Neural cell (in vitro differentiated cells): ENCODE measurements around the gene KCTD12. TPM values are rescaled to one million over a fixed set of nuclear protein-coding genes. Genes with fewer than 3 reads are reported as not detected.

ENCODE experiments used
- H2AFZ ChIP-seq: fragments of 200-600, 300-800 bp; sonication (generic), shearing (Covaris generic); 2 replicates; pipeline ENCODE4 v1.6.0; 2014; ENCODE audit warnings: low read depth, mild to moderate bottlenecking, antibody characterized with exemption, low read length, moderate library complexity
- H3F3A ChIP-seq: fragments of 200-600 bp; shearing (Covaris generic); 2 replicates; pipeline ENCODE4 v1.6.1; 2016; ENCODE audit warnings: mild to moderate bottlenecking, moderate library complexity, mixed read lengths, antibody characterized with exemption, low read length; ENCODE audit not compliant: insufficient read depth, poor library complexity, severe bottlenecking
- H3K27ac ChIP-seq: fragments of 200-600, 300-800 bp; sonication (generic), shearing (Covaris generic); 2 replicates; pipeline ENCODE4 v1.5.1; 2014; ENCODE audit warnings: mild to moderate bottlenecking, low read length, moderate library complexity
- H3K27me3 ChIP-seq: fragments of 300-800, 200-600 bp; sonication (generic), shearing (Covaris generic); 2 replicates; pipeline ENCODE4 v1.6.0; 2014; ENCODE audit warnings: mild to moderate bottlenecking, low read depth, low read length, moderate library complexity; ENCODE audit not compliant: insufficient read depth
- H3K36me3 ChIP-seq: fragments of 300-800, 200-600 bp; sonication (generic), shearing (Covaris generic); 2 replicates; pipeline ENCODE4 v1.5.1; 2014; ENCODE audit warnings: mild to moderate bottlenecking, antibody characterized with exemption, low read length, moderate library complexity; ENCODE audit not compliant: insufficient read depth
- H3K4me2 ChIP-seq: fragments of 300-800, 200-600 bp; sonication (generic), shearing (Covaris generic); 2 replicates; pipeline ENCODE4 v1.6.0; 2014; ENCODE audit warnings: mild to moderate bottlenecking, low read length
- H3K4me3 ChIP-seq: fragments of 300-800, 200-600 bp; sonication (generic), shearing (Covaris generic); 2 replicates; pipeline ENCODE4 v1.5.1; 2014; ENCODE audit warnings: mild to moderate bottlenecking, low read length, moderate library complexity
- H3K79me2 ChIP-seq: fragments of 200-600 bp; shearing (Covaris generic); replicated peaks from 2 replicates; pipeline ENCODE4 v1.6.0; 2014; ENCODE audit warnings: mild to moderate bottlenecking, low read length, moderate library complexity; ENCODE audit not compliant: insufficient read depth
- H3K9ac ChIP-seq: fragments of 300-800, 200-600 bp; sonication (generic), shearing (Covaris generic); 2 replicates; pipeline ENCODE4 v1.6.1; 2016; ENCODE audit warnings: mild to moderate bottlenecking, low read length, mixed read lengths
- H3K9me2 ChIP-seq: fragments of 200-600 bp; shearing (Covaris generic); 2 replicates; pipeline ENCODE4 v1.6.1; 2016; ENCODE audit warnings: mild to moderate bottlenecking, low read length, mixed read lengths; ENCODE audit not compliant: insufficient read depth
- H3K9me3 ChIP-seq: fragments of 200-600, 300-800 bp; sonication (generic), shearing (Covaris generic); 2 replicates; pipeline ENCODE4 v1.6.1; 2016; ENCODE audit warnings: mild to moderate bottlenecking, mixed run types, low read length, moderate library complexity, mixed read lengths
- H4K20me1 ChIP-seq: fragments of 200-600 bp; shearing (Covaris generic); 2 replicates; pipeline ENCODE4 v1.6.1; 2016; ENCODE audit warnings: mild to moderate bottlenecking, mixed run types; ENCODE audit not compliant: insufficient read depth
- EP300 ChIP-seq: fragments of 450-650 bp; conservative IDR thresholded peaks from 2 replicates; pipeline ENCODE4 v1.6.1; 2014; ENCODE audit warnings: antibody characterized with exemption, mild to moderate bottlenecking, moderate library complexity; ENCODE audit not compliant: poor library complexity, severe bottlenecking
- EZH2 ChIP-seq: fragments of 200-600, 300-800 bp; shearing (Covaris generic), sonication (generic); IDR thresholded peaks from 2 replicates; pipeline ENCODE4 v1.6.1; 2014; ENCODE audit warnings: antibody characterized with exemption, low read length, borderline replicate concordance, mild to moderate bottlenecking; ENCODE audit not compliant: insufficient read depth, poor library complexity, severe bottlenecking
- MXI1 ChIP-seq: fragments of 450-650 bp; conservative IDR thresholded peaks from 2 replicates; pipeline ENCODE4 v1.6.1; 2014; ENCODE audit warnings: antibody characterized with exemption, mild to moderate bottlenecking; ENCODE audit not compliant: poor library complexity, severe bottlenecking
- POLR2AphosphoS5 ChIP-seq: IDR thresholded peaks from 2 replicates; pipeline ENCODE4 v1.6.1; 2012
- RAD21 ChIP-seq: fragments of 450-650 bp; conservative IDR thresholded peaks from 2 replicates; pipeline ENCODE4 v1.6.1; 2014; ENCODE audit warnings: antibody characterized with exemption, mild to moderate bottlenecking, moderate library complexity
- SMC3 ChIP-seq: fragments of 450-650 bp; conservative IDR thresholded peaks from 2 replicates; pipeline ENCODE4 v1.6.1; 2014; ENCODE audit warnings: antibody characterized with exemption, mild to moderate bottlenecking, moderate library complexity; ENCODE audit not compliant: poor library complexity
- TAF1 ChIP-seq: IDR thresholded peaks from 2 replicates; pipeline ENCODE4 v1.6.1; 2012; ENCODE audit warnings: low read depth
- polyA plus RNA-seq: library from polyadenylated mRNA; depleted of rRNA; stranded (reverse); fragments of >200 nt; gene quantifications from 2 replicates; pipeline ENCODE4 v1.2.3, GENCODE V29; 2014
- TF ChIP-seq, protein P1 (sequence below): fragments of 450-650 bp; IDR thresholded peaks from 2 replicates; pipeline ENCODE4 v1.5.1; 2014; ENCODE audit warnings: antibody characterized with exemption, mild to moderate bottlenecking, moderate library complexity; ENCODE audit not compliant: poor library complexity, severe bottlenecking
- TF ChIP-seq, protein P2 (sequence below): IDR thresholded peaks from 2 replicates; pipeline ENCODE4 v1.6.1; 2012; ENCODE audit warnings: borderline replicate concordance

KCTD12 gene
- polyA plus RNA-seq, 1 donor from 2014 or later, result 2.7 TPM

DNA sequence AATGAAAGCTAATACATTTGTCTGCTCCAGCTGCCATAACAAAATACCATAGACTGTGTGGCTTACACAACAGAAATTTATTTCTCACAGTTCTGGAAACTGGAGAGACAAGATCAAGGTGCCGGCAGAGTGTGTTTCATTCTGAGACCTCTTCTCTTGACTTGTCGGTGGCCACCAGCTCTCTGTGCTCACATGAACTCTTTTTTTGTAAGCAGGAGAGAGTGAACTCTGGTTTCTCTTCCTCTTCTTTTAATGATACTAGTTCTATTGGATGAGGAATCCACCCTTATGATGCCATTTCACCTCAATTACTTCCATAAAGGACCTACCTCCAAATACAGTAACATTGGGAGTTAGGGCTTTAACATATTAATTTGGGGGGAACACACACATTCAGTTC is 11.7 kb downstream of the KCTD12 start:
- Histone ChIP-seq H2AFZ (no peak overlapping the region), H3K9me3 (no peaks in the 10 kb centered on the region), H3K36me3 (no peaks in the 10 kb centered on the region), H3K27ac (no peak overlapping the region), H3K9me2 (no peaks in the 10 kb centered on the region), H3K4me2 (no peak overlapping the region), H3K27me3 (no peaks in the 10 kb centered on the region), H4K20me1 (no peaks in the 10 kb centered on the region), H3K4me3 (no peak overlapping the region), H3K9ac (no peak overlapping the region), H3F3A (no peaks in the 10 kb centered on the region), H3K79me2 (no peaks in the 10 kb centered on the region)
- TF ChIP-seq POLR2AphosphoS5 (no peak), EP300 (no peak), TAF1 (no peak), EZH2 (no peak), RAD21 (no peak), SMC3 (no peak), MXI1 (no peak)
- TF ChIP-seq, protein P1, sequence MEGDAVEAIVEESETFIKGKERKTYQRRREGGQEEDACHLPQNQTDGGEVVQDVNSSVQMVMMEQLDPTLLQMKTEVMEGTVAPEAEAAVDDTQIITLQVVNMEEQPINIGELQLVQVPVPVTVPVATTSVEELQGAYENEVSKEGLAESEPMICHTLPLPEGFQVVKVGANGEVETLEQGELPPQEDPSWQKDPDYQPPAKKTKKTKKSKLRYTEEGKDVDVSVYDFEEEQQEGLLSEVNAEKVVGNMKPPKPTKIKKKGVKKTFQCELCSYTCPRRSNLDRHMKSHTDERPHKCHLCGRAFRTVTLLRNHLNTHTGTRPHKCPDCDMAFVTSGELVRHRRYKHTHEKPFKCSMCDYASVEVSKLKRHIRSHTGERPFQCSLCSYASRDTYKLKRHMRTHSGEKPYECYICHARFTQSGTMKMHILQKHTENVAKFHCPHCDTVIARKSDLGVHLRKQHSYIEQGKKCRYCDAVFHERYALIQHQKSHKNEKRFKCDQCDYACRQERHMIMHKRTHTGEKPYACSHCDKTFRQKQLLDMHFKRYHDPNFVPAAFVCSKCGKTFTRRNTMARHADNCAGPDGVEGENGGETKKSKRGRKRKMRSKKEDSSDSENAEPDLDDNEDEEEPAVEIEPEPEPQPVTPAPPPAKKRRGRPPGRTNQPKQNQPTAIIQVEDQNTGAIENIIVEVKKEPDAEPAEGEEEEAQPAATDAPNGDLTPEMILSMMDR, result no peak
- TF ChIP-seq, protein P2, sequence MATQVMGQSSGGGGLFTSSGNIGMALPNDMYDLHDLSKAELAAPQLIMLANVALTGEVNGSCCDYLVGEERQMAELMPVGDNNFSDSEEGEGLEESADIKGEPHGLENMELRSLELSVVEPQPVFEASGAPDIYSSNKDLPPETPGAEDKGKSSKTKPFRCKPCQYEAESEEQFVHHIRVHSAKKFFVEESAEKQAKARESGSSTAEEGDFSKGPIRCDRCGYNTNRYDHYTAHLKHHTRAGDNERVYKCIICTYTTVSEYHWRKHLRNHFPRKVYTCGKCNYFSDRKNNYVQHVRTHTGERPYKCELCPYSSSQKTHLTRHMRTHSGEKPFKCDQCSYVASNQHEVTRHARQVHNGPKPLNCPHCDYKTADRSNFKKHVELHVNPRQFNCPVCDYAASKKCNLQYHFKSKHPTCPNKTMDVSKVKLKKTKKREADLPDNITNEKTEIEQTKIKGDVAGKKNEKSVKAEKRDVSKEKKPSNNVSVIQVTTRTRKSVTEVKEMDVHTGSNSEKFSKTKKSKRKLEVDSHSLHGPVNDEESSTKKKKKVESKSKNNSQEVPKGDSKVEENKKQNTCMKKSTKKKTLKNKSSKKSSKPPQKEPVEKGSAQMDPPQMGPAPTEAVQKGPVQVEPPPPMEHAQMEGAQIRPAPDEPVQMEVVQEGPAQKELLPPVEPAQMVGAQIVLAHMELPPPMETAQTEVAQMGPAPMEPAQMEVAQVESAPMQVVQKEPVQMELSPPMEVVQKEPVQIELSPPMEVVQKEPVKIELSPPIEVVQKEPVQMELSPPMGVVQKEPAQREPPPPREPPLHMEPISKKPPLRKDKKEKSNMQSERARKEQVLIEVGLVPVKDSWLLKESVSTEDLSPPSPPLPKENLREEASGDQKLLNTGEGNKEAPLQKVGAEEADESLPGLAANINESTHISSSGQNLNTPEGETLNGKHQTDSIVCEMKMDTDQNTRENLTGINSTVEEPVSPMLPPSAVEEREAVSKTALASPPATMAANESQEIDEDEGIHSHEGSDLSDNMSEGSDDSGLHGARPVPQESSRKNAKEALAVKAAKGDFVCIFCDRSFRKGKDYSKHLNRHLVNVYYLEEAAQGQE, result no peak

DNA sequence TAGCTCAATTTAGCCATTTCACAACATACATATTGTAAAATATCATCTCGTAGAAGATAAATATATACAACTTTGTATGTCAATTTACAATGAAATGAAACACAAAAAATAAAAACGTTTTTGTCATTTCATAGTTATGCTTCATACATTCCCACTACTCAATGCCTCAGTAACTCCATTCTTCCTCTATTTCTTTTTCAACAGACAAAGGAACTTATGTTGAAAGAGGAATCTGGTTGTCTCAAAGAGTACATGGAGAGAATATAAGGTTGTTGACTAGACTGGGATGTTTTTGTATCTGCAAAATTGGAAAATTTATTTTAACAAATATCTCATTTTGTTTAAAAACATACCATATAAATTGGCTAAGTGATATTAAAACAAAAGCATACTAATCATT is 12.8 kb downstream of the KCTD12 start:
- Histone ChIP-seq H3K9me3 (no peaks in the 10 kb centered on the region), H3K4me2 (no peak overlapping the region), H2AFZ (no peak overlapping the region), H3K27ac (no peak overlapping the region), H4K20me1 (no peaks in the 10 kb centered on the region), H3K36me3 (no peaks in the 10 kb centered on the region), H3K4me3 (no peak overlapping the region), H3K9me2 (no peaks in the 10 kb centered on the region), H3K9ac (no peak overlapping the region), H3F3A (no peaks in the 10 kb centered on the region), H3K27me3 (no peaks in the 10 kb centered on the region), H3K79me2 (no peaks in the 10 kb centered on the region)
- TF ChIP-seq, protein P1, result no peak
- TF ChIP-seq SMC3 (no peak), EZH2 (no peak), MXI1 (no peak), TAF1 (no peak), RAD21 (no peak), EP300 (no peak), POLR2AphosphoS5 (no peak)
- TF ChIP-seq, protein P2, result no peak
